A549 (cell line): ENCODE data around the gene CTNNBIP1. TPM values are rescaled to one million over a fixed set of nuclear protein-coding genes. Genes with fewer than 3 reads are reported as not detected.

Experiments
- ATAC-seq, 2 experiments: fragments of 200-7000 bp in 1 of 2; fragments of >200 bp in 1 of 2; cut with Nextera tagmentation in 1 of 2; cut with Tn5 transposase in 1 of 2; 3 replicates each; pipeline versions ENCODE4 v1.8.0 to v1.9.1; 2018 to 2020; ENCODE audit warnings: mild to moderate bottlenecking in 1 of 2, moderate library complexity in 1 of 2
- CTCF ChIA-PET: fragments of 300-600 bp; sonication (Branson Sonifier 250); formaldehyde crosslinking; extraction: SDS; loops from one replicate; lab custom pipeline; 2021; ENCODE audit warnings: antibody characterized with exemption, inconsistent platforms; lab: Yijun Ruan, JAX
- POLR2A ChIA-PET: fragments of 350-600 bp; formaldehyde crosslinking; extraction: SDS; loops from one replicate; lab custom pipeline; 2021; ENCODE audit warnings: antibody characterized with exemption, inconsistent platforms; lab: Yijun Ruan, JAX
- DNase-seq, 2 experiments: peaks; one replicate each; pipeline versions ENCODE4 v3.0.0 to v3.0.0-alpha.2; 2011 to 2016; ENCODE audit warnings: low read depth in 1 of 2, low spot score in 1 of 2
- FAIRE-seq: peaks from 2 replicates; lab custom pipeline; 2011; peaks lifted over from hg19 to GRCh38; lab: Jason Lieb, UNC
- H3K27ac ChIP-seq, 2 experiments: fragments of >200 bp; sonication (Bioruptor Twin); formaldehyde crosslinking; 3 replicates each; pipeline ENCODE4 v1.5.1; 2016 to 2017
- H3K4me1 ChIP-seq: fragments of >200 bp; sonication (Bioruptor Twin); formaldehyde crosslinking; 3 replicates; pipeline ENCODE4 v1.6.1; 2016
- H3K4me2 ChIP-seq: fragments of >200 bp; sonication (Bioruptor Twin); formaldehyde crosslinking; 3 replicates; pipeline ENCODE4 v1.6.1; 2016
- H3K4me3 ChIP-seq: fragments of >200 bp; sonication (Bioruptor Twin); formaldehyde crosslinking; 3 replicates; pipeline ENCODE4 v1.5.1; 2016
- H3K9me3 ChIP-seq: fragments of >200 bp; sonication (Bioruptor Twin); formaldehyde crosslinking; 3 replicates; pipeline ENCODE4 v1.6.1; 2016
- CBX8 ChIP-seq: fragments of 200-600 bp; sonication (generic); IDR thresholded peaks from 2 replicates; pipeline ENCODE4 v1.6.1; 2016
- CHD4 ChIP-seq: fragments of 200-600 bp; sonication (generic); IDR thresholded peaks from 2 replicates; pipeline ENCODE4 v1.6.1; 2016; ENCODE audit warnings: antibody characterized with exemption, mild to moderate bottlenecking, borderline replicate concordance
- EHMT2 ChIP-seq: fragments of 200-600 bp; sonication (generic); IDR thresholded peaks from 2 replicates; pipeline ENCODE4 v1.6.1; 2016; ENCODE audit warnings: antibody characterized with exemption, low read depth, mild to moderate bottlenecking, moderate library complexity
- ESRRA ChIP-seq: fragments of 150-350 bp; IDR thresholded peaks from 2 replicates; pipeline ENCODE4 v1.6.1; 2014; ENCODE audit warnings: mild to moderate bottlenecking, low read length, borderline replicate concordance
- FOSL2 ChIP-seq, 2 experiments: fragments of 450-650 bp in 1 of 2; fragments of >200 bp in 1 of 2; sonication (Bioruptor Twin) in 1 of 2; formaldehyde crosslinking; IDR thresholded peaks; 2 replicates each; pipeline versions ENCODE4 v1.5.0 to v1.6.1; 2016 to 2020; ENCODE audit warnings: mild to moderate bottlenecking in 1 of 2, moderate library complexity in 1 of 2
- HOXA7 ChIP-seq: fragments of 250-450 bp; sonication (Bioruptor Pico); IDR thresholded peaks from 2 replicates; pipeline ENCODE4 v1.5.0; 2020; ENCODE audit warnings: mild to moderate bottlenecking, moderate library complexity
- JUNB ChIP-seq: fragments of >200 bp; sonication (Bioruptor Twin); formaldehyde crosslinking; IDR thresholded peaks from 2 replicates; pipeline ENCODE4 v1.6.1; 2016
- MAFK ChIP-seq: fragments of 450-650 bp; IDR thresholded peaks from 2 replicates; pipeline ENCODE4 v1.6.1; 2014; ENCODE audit not compliant: partially characterized antibody
- NFE2L2 ChIP-seq: fragments of 150-350 bp; conservative IDR thresholded peaks from 2 replicates; pipeline ENCODE4 v1.6.1; 2014; ENCODE audit warnings: low read length
- NPAS2 ChIP-seq: fragments of 250-450 bp; sonication (Bioruptor Pico); IDR thresholded peaks from 2 replicates; pipeline ENCODE4 v1.8.0; 2022; ENCODE audit warnings: mild to moderate bottlenecking, moderate library complexity, borderline replicate concordance
- NR3C1 ChIP-seq: fragments of >200 bp; sonication (Bioruptor Twin); formaldehyde crosslinking; IDR thresholded peaks from 3 replicates; pipeline ENCODE4 v1.6.1; 2017
- POLR2AphosphoS2 ChIP-seq: conservative IDR thresholded peaks from 2 replicates; pipeline ENCODE4 v1.6.1; 2012; ENCODE audit warnings: low read length, improper control_type of control experiment, inconsistent platforms
- RCOR1 ChIP-seq: fragments of 150-350 bp; IDR thresholded peaks from 2 replicates; pipeline ENCODE4 v1.6.1; 2014; ENCODE audit warnings: antibody characterized with exemption, low read length, low read depth
- RFX5 ChIP-seq: fragments of 450-650 bp; IDR thresholded peaks from 2 replicates; pipeline ENCODE4 v1.7.1; 2014; ENCODE audit warnings: antibody characterized with exemption, mild to moderate bottlenecking, moderate library complexity
- TP53 ChIP-seq: fragments of 250-450 bp; sonication (Bioruptor Pico); IDR thresholded peaks from 2 replicates; pipeline ENCODE4 v1.5.0; 2021; ENCODE audit warnings: mild to moderate bottlenecking, moderate library complexity
- ZC3H11A ChIP-seq: fragments of 450-650 bp; IDR thresholded peaks from 2 replicates; pipeline ENCODE4 v1.6.1; 2014; ENCODE audit warnings: antibody characterized with exemption, mild to moderate bottlenecking
- WGBS: methylation state at CpG from one replicate; pipeline ENCODE4 v1.1.6; 2017; ENCODE audit errors: missing lambda C conversion rate; 5-methylcytosine and 5-hydroxymethylcytosine counted together
- polyA plus RNA-seq, 4 experiments: library from polyadenylated mRNA; depleted of rRNA in 3 of 4; stranded (reverse); fragments of >200 nt; fragmentation: RNase III in 1 of 4; extraction: RNeasy Plus Mini Kit Qiagen cat#74134 plus additional on column Dnase treatment in 1 of 4; gene quantifications; 2 replicates in 3 of 4; 3 replicates in 1 of 4; pipeline ENCODE4 v1.2.3, GENCODE V29; 2011 to 2017
- TF ChIP-seq, protein P1 (sequence below): IDR thresholded peaks from 2 replicates; pipeline ENCODE4 v1.6.1; 2012; ENCODE audit warnings: low read depth, borderline replicate concordance
- TF ChIP-seq, protein P2 (sequence below): fragments of >200 bp; sonication (Bioruptor Twin); formaldehyde crosslinking; IDR thresholded peaks from 2 replicates; pipeline ENCODE4 v1.6.1; 2016
- TF ChIP-seq, protein P3 (sequence below): fragments of >200 bp; sonication (Bioruptor Twin); formaldehyde crosslinking; IDR thresholded peaks from 3 replicates; pipeline ENCODE4 v1.5.1; 2016
- TF ChIP-seq, protein P4 (sequence below): fragments of 250-450 bp; sonication (Bioruptor Pico); IDR thresholded peaks from 2 replicates; pipeline ENCODE4 v1.5.0; 2021; ENCODE audit warnings: mild to moderate bottlenecking, moderate library complexity, borderline replicate concordance
- TF ChIP-seq, protein P5 (sequence below): fragments of 150-350 bp; IDR thresholded peaks from 2 replicates; pipeline ENCODE4 v1.6.1; 2014; ENCODE audit warnings: low read depth, mild to moderate bottlenecking, low read length

CTNNBIP1 gene
- polyA plus RNA-seq, 2 of the 4 experiments (the other 2 are of a cell fraction) = 5.6 to 10.4 TPM

DNA sequence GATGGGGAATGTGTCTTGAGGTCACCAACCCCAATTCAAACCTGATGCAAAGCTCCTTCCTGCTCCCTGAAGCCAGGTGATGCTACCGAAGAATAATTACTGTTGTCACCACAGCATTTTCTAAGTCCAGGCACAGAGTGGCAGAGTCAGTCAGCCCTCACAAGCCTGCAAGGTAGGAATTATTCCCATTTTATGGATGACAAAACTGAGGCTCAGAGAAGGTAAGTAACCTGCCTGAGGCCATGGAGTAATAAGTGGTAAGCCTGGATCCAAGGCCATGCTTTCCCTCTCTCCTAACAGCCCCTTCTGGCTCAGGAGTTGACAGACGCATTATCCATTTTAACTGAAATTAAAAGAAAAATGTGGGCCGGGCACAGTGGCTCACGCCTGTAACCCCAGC, 23.0 kb downstream of the CTNNBIP1 start (continued):
- TF ChIP-seq NR3C1 = no peak

DNA sequence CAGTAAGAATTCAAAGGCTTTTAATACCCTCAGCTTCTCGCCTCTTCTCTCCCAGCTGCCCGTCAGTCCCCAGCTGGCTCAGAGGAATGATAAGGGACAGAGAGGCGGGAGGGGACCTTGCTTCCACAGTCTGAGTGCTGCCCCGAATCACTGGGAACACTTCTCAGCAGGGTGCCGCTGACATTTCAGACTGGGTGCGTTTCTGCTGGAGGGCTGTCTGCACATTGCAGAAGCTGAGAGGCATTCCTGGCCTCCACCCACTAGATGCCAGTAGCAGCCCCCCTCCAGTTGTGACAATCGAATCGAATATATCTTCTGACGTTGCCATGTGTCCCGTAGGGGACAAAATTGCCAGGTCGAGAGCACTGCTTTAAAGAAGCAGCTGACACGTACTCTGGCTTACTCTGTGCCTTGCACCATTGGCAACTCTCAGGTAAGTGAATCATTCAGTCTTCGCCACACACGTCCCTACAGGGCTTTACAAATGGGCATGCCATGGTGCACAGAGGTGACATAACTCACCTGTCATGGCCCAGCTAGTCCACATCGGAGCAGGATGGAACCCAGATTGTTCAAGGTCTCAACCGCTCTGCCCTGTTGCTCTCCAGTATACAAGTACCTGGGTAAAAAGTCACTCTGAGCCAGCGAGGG, 23.9 kb downstream of the CTNNBIP1 start:
- ATAC-seq (no peak), FAIRE-seq (no peak), DNase-seq (no peak)
- no peaks in the 10 kb centered on the region for H3K9me3 ChIP-seq
- peaks cover 14% of the 10 kb centered on the region for H3K4me1 ChIP-seq
- ChIA-PET CTCF (interaction anchor here (1.3 to 3.6 kb wide), 4 partner anchors 9 to 56 kb away, joined by 4 to 21 read pairs (median 5); no protein-coding TSS in a partner anchor), POLR2A (no interaction called here)
- H3K4me3 ChIP-seq = no peak overlapping the region
- no peak overlapping the region for H3K4me2 ChIP-seq
- TF ChIP-seq RFX5 (no peak), ZC3H11A (no peak)
- H3K27ac ChIP-seq = no peak overlapping the region
- WGBS = 84% methylated on average over 11 of the region's 17 CpGs

DNA sequence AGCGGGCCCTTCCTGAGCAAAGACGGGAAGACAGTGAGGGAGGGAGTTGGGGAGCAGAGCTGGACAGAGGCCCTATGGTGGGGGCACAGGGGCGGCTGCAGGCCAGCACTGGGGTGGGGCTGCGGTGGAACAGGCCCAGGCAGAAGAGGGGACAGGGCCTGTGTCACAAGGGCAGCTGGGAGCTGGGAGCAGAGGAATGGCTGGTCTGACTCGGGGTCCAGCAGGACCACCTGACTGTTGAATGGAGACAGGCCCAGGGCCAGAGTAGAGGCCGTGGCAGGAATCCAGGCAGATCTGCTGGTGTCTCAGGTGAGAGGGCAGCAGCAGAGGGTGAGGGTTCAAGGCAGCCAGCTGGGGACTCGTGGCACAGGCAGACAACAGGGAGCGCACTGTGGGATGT, 25.3 kb downstream of the CTNNBIP1 start:
- Histone ChIP-seq H3K9me3 (no peaks in the 10 kb centered on the region), H3K4me2 (no peak overlapping the region), H3K4me1 (no peaks in the 10 kb centered on the region), H3K27ac (no peak overlapping the region), H3K4me3 (no peak overlapping the region)
- ChIA-PET CTCF (interaction anchor here (1.3 to 2.2 kb wide), 2 partner anchors 8 to 10 kb away, joined by 3 to 16 read pairs; no protein-coding TSS in a partner anchor), POLR2A (no interaction called here)
- ATAC-seq (no peak), DNase-seq (no peak), FAIRE-seq (no peak)
- TF ChIP-seq CBX8 = no peak
- no peak for TF ChIP-seq EHMT2
- no peak for TF ChIP-seq POLR2AphosphoS2
- TF ChIP-seq ESRRA = no peak
- TF ChIP-seq NFE2L2 = no peak
- no peak for TF ChIP-seq CHD4
- no peak for TF ChIP-seq HOXA7 (CRISPR knock-in tag)
- TF ChIP-seq, protein P1, sequence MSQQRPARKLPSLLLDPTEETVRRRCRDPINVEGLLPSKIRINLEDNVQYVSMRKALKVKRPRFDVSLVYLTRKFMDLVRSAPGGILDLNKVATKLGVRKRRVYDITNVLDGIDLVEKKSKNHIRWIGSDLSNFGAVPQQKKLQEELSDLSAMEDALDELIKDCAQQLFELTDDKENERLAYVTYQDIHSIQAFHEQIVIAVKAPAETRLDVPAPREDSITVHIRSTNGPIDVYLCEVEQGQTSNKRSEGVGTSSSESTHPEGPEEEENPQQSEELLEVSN = no peak
- TF ChIP-seq, protein P2, sequence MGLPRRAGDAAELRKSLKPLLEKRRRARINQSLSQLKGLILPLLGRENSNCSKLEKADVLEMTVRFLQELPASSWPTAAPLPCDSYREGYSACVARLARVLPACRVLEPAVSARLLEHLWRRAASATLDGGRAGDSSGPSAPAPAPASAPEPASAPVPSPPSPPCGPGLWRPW = no peak
- TF ChIP-seq, protein P3, sequence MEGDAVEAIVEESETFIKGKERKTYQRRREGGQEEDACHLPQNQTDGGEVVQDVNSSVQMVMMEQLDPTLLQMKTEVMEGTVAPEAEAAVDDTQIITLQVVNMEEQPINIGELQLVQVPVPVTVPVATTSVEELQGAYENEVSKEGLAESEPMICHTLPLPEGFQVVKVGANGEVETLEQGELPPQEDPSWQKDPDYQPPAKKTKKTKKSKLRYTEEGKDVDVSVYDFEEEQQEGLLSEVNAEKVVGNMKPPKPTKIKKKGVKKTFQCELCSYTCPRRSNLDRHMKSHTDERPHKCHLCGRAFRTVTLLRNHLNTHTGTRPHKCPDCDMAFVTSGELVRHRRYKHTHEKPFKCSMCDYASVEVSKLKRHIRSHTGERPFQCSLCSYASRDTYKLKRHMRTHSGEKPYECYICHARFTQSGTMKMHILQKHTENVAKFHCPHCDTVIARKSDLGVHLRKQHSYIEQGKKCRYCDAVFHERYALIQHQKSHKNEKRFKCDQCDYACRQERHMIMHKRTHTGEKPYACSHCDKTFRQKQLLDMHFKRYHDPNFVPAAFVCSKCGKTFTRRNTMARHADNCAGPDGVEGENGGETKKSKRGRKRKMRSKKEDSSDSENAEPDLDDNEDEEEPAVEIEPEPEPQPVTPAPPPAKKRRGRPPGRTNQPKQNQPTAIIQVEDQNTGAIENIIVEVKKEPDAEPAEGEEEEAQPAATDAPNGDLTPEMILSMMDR = no peak
- TF ChIP-seq JUNB = no peak
- TF ChIP-seq TP53 (CRISPR knock-in tag) = no peak
- 91% methylated on average over 7 of the region's 8 CpGs for WGBS

DNA sequence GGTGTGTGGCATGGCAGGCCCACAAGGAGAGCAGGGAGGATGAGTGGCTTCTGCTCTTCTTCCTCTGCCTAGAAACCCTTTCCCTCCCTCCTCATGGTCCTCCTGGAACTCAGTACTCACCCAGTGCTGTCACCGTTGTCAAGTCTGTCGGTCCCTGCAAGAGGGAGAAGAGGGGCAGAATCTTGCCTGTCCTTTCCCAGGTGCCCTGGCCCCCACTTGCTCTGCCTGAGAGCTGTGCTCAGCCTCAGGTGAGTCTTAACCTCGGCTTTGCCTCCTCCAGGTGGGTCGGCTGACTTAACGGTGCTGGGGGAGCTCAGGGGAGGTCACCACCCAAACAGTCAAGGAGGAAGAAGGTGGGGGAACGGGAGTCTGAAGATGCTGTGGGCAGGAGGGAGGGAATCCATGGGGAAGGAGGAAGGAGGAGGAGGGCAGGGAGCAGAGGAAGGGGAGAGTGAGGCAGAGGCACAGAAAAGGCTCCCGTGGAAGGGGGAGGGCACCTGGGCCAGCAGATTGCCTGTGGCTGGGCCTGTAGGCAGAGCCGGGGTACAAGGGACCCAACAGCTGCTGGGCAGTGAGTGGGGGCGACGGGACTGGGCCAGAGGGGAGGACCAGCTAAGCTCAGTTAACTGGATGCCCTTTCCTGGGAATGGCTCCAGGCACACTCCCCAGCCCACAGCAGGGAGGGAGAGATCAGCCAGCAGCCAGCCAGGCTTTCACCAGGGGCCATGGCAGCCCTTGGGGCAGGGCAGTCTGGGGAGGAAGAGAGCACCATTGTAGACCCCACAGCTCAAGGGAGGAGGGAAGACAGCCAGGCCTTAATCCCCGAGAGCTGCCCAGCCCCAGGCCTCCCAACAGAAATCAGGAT, 26.3 kb downstream of the CTNNBIP1 start:
- H3K4me3 ChIP-seq = no peak overlapping the region
- no peaks in the 10 kb centered on the region for H3K9me3 ChIP-seq
- WGBS = 80% methylated on average over 6 of the region's 11 CpGs
- no peak for DNase-seq
- no peak overlapping the region for H3K27ac ChIP-seq
- ChIA-PET CTCF (interaction anchor here (1.3 to 2.2 kb wide), 3 partner anchors 9 to 99 kb away, joined by 3 to 16 read pairs (median 3); no protein-coding TSS in a partner anchor), POLR2A (no interaction called here)
- FAIRE-seq = no peak
- no peak overlapping the region for H3K4me2 ChIP-seq
- H3K4me1 ChIP-seq = no peaks in the 10 kb centered on the region
- ATAC-seq = no peak
- TF ChIP-seq, protein P4, sequence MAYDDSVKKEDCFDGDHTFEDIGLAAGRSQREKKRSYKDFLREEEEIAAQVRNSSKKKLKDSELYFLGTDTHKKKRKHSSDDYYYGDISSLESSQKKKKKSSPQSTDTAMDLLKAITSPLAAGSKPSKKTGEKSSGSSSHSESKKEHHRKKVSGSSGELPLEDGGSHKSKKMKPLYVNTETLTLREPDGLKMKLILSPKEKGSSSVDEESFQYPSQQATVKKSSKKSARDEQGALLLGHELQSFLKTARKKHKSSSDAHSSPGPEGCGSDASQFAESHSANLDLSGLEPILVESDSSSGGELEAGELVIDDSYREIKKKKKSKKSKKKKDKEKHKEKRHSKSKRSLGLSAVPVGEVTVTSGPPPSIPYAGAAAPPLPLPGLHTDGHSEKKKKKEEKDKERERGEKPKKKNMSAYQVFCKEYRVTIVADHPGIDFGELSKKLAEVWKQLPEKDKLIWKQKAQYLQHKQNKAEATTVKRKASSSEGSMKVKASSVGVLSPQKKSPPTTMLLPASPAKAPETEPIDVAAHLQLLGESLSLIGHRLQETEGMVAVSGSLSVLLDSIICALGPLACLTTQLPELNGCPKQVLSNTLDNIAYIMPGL (CRISPR knock-in tag) = no peak
- TF ChIP-seq, protein P5, sequence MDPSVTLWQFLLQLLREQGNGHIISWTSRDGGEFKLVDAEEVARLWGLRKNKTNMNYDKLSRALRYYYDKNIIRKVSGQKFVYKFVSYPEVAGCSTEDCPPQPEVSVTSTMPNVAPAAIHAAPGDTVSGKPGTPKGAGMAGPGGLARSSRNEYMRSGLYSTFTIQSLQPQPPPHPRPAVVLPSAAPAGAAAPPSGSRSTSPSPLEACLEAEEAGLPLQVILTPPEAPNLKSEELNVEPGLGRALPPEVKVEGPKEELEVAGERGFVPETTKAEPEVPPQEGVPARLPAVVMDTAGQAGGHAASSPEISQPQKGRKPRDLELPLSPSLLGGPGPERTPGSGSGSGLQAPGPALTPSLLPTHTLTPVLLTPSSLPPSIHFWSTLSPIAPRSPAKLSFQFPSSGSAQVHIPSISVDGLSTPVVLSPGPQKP = no peak
- TF ChIP-seq MAFK (no peak), RCOR1 (no peak), NPAS2 (CRISPR knock-in tag) (no peak), FOSL2 (IDR thresholded peaks at IDR 0.05) (no peak), FOSL2 (CRISPR knock-in tag; IDR thresholded peaks at IDR 0.05) (no peak), CBX8 (no peak)
- TF ChIP-seq, protein P1 = no peak
